HEK293T (cell line): ENCODE results near the gene PRKG1.

Experiments
- BHLHE40 ChIP-seq: fragments of 450-650 bp; IDR thresholded peaks from 2 replicates; pipeline ENCODE4 v1.6.1; 2016; ENCODE audit warnings: mild to moderate bottlenecking, moderate library complexity, borderline replicate concordance
- CTBP1 ChIP-seq: fragments of 450-650 bp; IDR thresholded peaks from 2 replicates; pipeline ENCODE4 v1.6.1; 2016; ENCODE audit warnings: borderline replicate concordance
- ELF4 ChIP-seq: fragments of 450-650 bp; IDR thresholded peaks from 2 replicates; pipeline ENCODE4 v1.6.1; 2017; ENCODE audit warnings: antibody characterized with exemption
- FOXA1 ChIP-seq: fragments of 450-650 bp; IDR thresholded peaks from 2 replicates; pipeline ENCODE4 v1.6.1; 2016; ENCODE audit warnings: mild to moderate bottlenecking
- FOXM1 ChIP-seq: fragments of 450-650 bp; IDR thresholded peaks from 2 replicates; pipeline ENCODE4 v1.6.1; 2017; ENCODE audit warnings: mild to moderate bottlenecking, borderline replicate concordance
- HDGF ChIP-seq: fragments of 450-650 bp; IDR thresholded peaks from 2 replicates; pipeline ENCODE4 v1.6.1; 2017; ENCODE audit warnings: antibody characterized with exemption, borderline replicate concordance
- LEF1 ChIP-seq: fragments of 450-650 bp; IDR thresholded peaks from 2 replicates; pipeline ENCODE4 v1.6.1; 2017; ENCODE audit warnings: mild to moderate bottlenecking, borderline replicate concordance
- NFRKB ChIP-seq: fragments of 450-650 bp; IDR thresholded peaks from 2 replicates; pipeline ENCODE4 v1.6.1; 2016; ENCODE audit warnings: mild to moderate bottlenecking, moderate library complexity
- PKNOX1 ChIP-seq: fragments of 450-650 bp; IDR thresholded peaks from 2 replicates; pipeline ENCODE4 v1.6.1; 2016
- SP1 ChIP-seq: fragments of 450-650 bp; IDR thresholded peaks from 2 replicates; pipeline ENCODE4 v1.6.1; 2017
- SUZ12 ChIP-seq: fragments of 450-650 bp; IDR thresholded peaks from 2 replicates; pipeline ENCODE4 v1.6.1; 2016; ENCODE audit warnings: mild to moderate bottlenecking
- TARDBP ChIP-seq: fragments of 450-650 bp; IDR thresholded peaks from 2 replicates; pipeline ENCODE4 v1.6.1; 2016

GRCh38 chr10:51920672-51921071 is 846.4 kb downstream of the PRKG1 start:
- TF ChIP-seq BHLHE40 (no peak), NFRKB (no peak), FOXM1 (no peak), LEF1 (no peak), SP1 (no peak), HDGF (no peak), PKNOX1 (no peak), TARDBP (no peak), FOXA1 (no peak), SUZ12 (no peak), CTBP1 (no peak), ELF4 (no peak)
